ENCODE results near the gene RPL28.

The RPL28 gene

DNA sequence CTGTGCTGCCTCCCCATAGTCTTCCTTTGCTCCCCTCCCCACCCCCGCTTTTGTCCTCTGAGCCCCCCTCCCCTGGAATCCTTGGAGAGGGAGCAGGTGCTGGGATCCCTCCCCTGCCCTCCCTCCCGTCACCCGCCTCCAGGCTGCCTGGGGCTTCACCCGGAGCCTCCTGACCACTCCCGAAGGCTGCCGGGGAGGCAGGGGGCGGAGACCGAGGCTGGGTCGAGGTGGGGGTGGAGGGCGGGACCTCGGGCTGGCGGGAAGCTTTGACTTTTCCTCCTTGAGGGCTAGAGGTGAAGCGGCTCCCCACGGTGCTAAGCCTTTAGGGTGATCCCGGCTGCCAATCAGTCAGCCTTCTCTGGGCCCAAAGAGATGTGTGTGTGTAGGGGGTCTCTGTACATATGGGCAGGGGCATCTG is 44.6 kb upstream of the RPL28 start:
- Histone ChIP-seq H2AK5ac (ENCODE audit: low read length) (no peak overlapping the region), H4K8ac (ENCODE audit: low read depth, low read length) (no peak overlapping the region), H3K36me3 (ENCODE audit: control insufficient read depth, insufficient read depth, low read length) (no peaks in the 10 kb centered on the region), H2BK5ac (ENCODE audit: low read length) (no peak overlapping the region), H2BK15ac (replicated peaks; ENCODE audit: low read depth) (no peak overlapping the region), H3K79me2 (ENCODE audit: control insufficient read depth, insufficient read depth, low read length) (no peaks in the 10 kb centered on the region), H3K79me1 (ENCODE audit: low read length) (peaks cover 2% of the 10 kb centered on the region), H3K4me2 (ENCODE audit: low read length) (peak overlapping the region; percentile 91), H3K27me3 (ENCODE audit: insufficient read depth, low read length, poor library complexity) (no peaks in the 10 kb centered on the region), H3K4me3 (ENCODE audit: low read length) (no peak overlapping the region), H3K27ac (ENCODE audit: low read depth, low read length) (no peak overlapping the region), H2BK120ac (ENCODE audit: low read depth, low read length) (no peak overlapping the region), H3K4ac (ENCODE audit: low read depth, low read length) (no peak overlapping the region), H3K9ac (ENCODE audit: low read length) (peak overlapping the region; percentile 98), H4K5ac (ENCODE audit: low read length) (no peak overlapping the region), H3K56ac (ENCODE audit: low read length) (peak overlapping the region; percentile 56), H3K4me1 (ENCODE audit: control insufficient read depth, low read depth, low read length) (no peaks in the 10 kb centered on the region), H3K23ac (ENCODE audit: low read length) (no peak overlapping the region), H3K18ac (ENCODE audit: low read length) (peak overlapping the region; percentile 31)
- peak; percentile 91 for DNase-seq
- WGBS (ENCODE audit: extremely low coverage, insufficient coverage, low lambda C conversion rate) = no CpG with 5 or more reads among the region's 15 CpGs

- H3K27me3 ChIP-seq (ENCODE audit: insufficient read depth, low read length, poor library complexity) = no peaks in the 10 kb centered on the region
- peak overlapping the region; percentile 56 for H3K56ac ChIP-seq (ENCODE audit: low read length)
- H3K18ac ChIP-seq (ENCODE audit: low read length) = no peak overlapping the region
- no peaks in the 10 kb centered on the region for H3K36me3 ChIP-seq (ENCODE audit: control insufficient read depth, insufficient read depth, low read length)
- no peak overlapping the region for H2BK15ac ChIP-seq (replicated peaks; ENCODE audit: low read depth)
- H3K79me1 ChIP-seq (ENCODE audit: low read length) = peaks cover 2% of the 10 kb centered on the region
- no peak overlapping the region for H2AK5ac ChIP-seq (ENCODE audit: low read length)
- no peaks in the 10 kb centered on the region for H3K79me2 ChIP-seq (ENCODE audit: control insufficient read depth, insufficient read depth, low read length)
- no peak overlapping the region for H4K8ac ChIP-seq (ENCODE audit: low read depth, low read length)
- no peak overlapping the region for H3K4me2 ChIP-seq (ENCODE audit: low read length)
- H3K9ac ChIP-seq (ENCODE audit: low read length) = peak overlapping the region; percentile 2
- H2BK120ac ChIP-seq (ENCODE audit: low read depth, low read length) = no peak overlapping the region
- no peak overlapping the region for H3K23ac ChIP-seq (ENCODE audit: low read length)
- H2BK5ac ChIP-seq (ENCODE audit: low read length) = no peak overlapping the region
- no peak overlapping the region for H3K27ac ChIP-seq (ENCODE audit: low read depth, low read length)
- no peak overlapping the region for H3K4me3 ChIP-seq (ENCODE audit: low read length)
- WGBS (ENCODE audit: extremely low coverage, insufficient coverage, low lambda C conversion rate) = no CpG with 5 or more reads among the region's 50 CpGs
- H4K5ac ChIP-seq (ENCODE audit: low read length) = no peak overlapping the region
- H3K4me1 ChIP-seq (ENCODE audit: control insufficient read depth, low read depth, low read length) = no peaks in the 10 kb centered on the region
- DNase-seq = no peak
- H3K4ac ChIP-seq (ENCODE audit: low read depth, low read length) = no peak overlapping the region
Measured at GRCh38 chr19:55341595-55342531, 43.9 kb upstream of the RPL28 start.

- no peak overlapping the region for H3K4me3 ChIP-seq (ENCODE audit: low read length)
- WGBS (ENCODE audit: extremely low coverage, insufficient coverage, low lambda C conversion rate) = no CpG with 5 or more reads among the region's 9 CpGs
Measured at GRCh38 chr19:55344444-55344843, 41.3 kb upstream of the RPL28 start.

DNA sequence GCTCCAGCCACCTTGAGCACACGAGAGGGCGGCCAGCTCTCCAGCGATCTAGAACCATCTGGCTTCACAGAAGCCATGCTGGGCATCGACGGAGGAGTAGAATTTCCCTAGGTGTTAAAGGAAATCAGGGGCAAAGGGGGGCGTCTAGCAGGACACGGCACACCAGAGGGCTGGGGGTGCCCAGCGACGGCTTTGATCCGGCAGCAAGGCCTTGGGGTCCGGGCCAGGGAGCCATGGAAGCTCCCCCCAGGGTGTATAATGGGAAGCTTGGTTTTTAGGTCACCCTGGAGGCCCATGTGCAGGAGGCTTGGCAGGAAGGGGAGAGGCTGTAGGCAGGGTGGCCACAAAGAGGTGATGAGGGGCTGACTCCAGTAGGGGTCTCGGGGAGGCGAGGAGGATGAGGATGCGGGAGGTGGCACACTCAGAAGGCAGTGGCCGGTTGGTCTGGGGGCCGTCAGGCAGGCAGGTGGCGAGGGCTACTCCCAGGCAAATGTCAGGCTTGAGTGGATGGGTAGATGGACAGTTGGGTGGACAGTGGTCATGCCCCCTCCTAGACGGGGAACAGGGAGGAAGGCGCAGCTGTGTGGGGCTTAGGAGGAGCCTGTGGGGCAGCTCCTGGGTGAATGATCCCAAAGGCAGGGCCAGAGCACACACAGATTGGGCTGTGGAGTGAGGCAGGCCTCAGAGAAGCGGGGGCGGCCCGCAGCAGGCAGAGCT is 40.5 kb upstream of the RPL28 start:
- H2BK120ac ChIP-seq (ENCODE audit: low read depth, low read length) = no peak overlapping the region
- H3K4me3 ChIP-seq (ENCODE audit: low read length) = no peak overlapping the region
- no peak for DNase-seq

More at GRCh38 chr19:55344444-55344843, 41.3 kb upstream of the RPL28 start:
- Histone ChIP-seq H4K5ac (ENCODE audit: low read length) (no peak overlapping the region), H3K23ac (ENCODE audit: low read length) (no peak overlapping the region), H2BK15ac (replicated peaks; ENCODE audit: low read depth) (no peak overlapping the region), H4K8ac (ENCODE audit: low read depth, low read length) (no peak overlapping the region), H3K36me3 (ENCODE audit: control insufficient read depth, insufficient read depth, low read length) (no peaks in the 10 kb centered on the region), H3K18ac (ENCODE audit: low read length) (no peak overlapping the region), H3K56ac (ENCODE audit: low read length) (no peak overlapping the region), H3K9ac (ENCODE audit: low read length) (no peak overlapping the region), H2BK120ac (ENCODE audit: low read depth, low read length) (no peak overlapping the region), H2AK5ac (ENCODE audit: low read length) (no peak overlapping the region), H3K79me1 (ENCODE audit: low read length) (peaks cover 2% of the 10 kb centered on the region), H3K27me3 (ENCODE audit: insufficient read depth, low read length, poor library complexity) (no peaks in the 10 kb centered on the region), H3K27ac (ENCODE audit: low read depth, low read length) (no peak overlapping the region), H3K79me2 (ENCODE audit: control insufficient read depth, insufficient read depth, low read length) (no peaks in the 10 kb centered on the region), H3K4me2 (ENCODE audit: low read length) (no peak overlapping the region), H2BK5ac (ENCODE audit: low read length) (no peak overlapping the region), H3K4me1 (ENCODE audit: control insufficient read depth, low read depth, low read length) (peaks cover 9% of the 10 kb centered on the region), H3K4ac (ENCODE audit: low read depth, low read length) (no peak overlapping the region)
- no peak for DNase-seq

GRCh38 chr19:55345818-55346724 is 39.7 kb upstream of the RPL28 start:
- WGBS (ENCODE audit: extremely low coverage, insufficient coverage, low lambda C conversion rate) = no CpG with 5 or more reads among the region's 43 CpGs

More for the DNA sequence above, 40.5 kb upstream of the RPL28 start:
- Histone ChIP-seq H2AK5ac (ENCODE audit: low read length) (no peak overlapping the region), H3K56ac (ENCODE audit: low read length) (no peak overlapping the region), H3K9ac (ENCODE audit: low read length) (no peak overlapping the region), H3K4me2 (ENCODE audit: low read length) (no peak overlapping the region), H4K5ac (ENCODE audit: low read length) (no peak overlapping the region), H3K27me3 (ENCODE audit: insufficient read depth, low read length, poor library complexity) (no peaks in the 10 kb centered on the region), H3K18ac (ENCODE audit: low read length) (no peak overlapping the region), H3K36me3 (ENCODE audit: control insufficient read depth, insufficient read depth, low read length) (no peaks in the 10 kb centered on the region), H2BK15ac (replicated peaks; ENCODE audit: low read depth) (no peak overlapping the region), H3K27ac (ENCODE audit: low read depth, low read length) (no peak overlapping the region), H4K8ac (ENCODE audit: low read depth, low read length) (no peak overlapping the region), H3K23ac (ENCODE audit: low read length) (no peak overlapping the region), H3K4me1 (ENCODE audit: control insufficient read depth, low read depth, low read length) (peaks cover 9% of the 10 kb centered on the region), H3K4ac (ENCODE audit: low read depth, low read length) (no peak overlapping the region), H2BK5ac (ENCODE audit: low read length) (no peak overlapping the region), H3K79me2 (ENCODE audit: control insufficient read depth, insufficient read depth, low read length) (no peaks in the 10 kb centered on the region), H3K79me1 (ENCODE audit: low read length) (peaks cover under 1% of the 10 kb centered on the region)
- WGBS (ENCODE audit: extremely low coverage, insufficient coverage, low lambda C conversion rate) = no CpG with 5 or more reads among the region's 22 CpGs

More at GRCh38 chr19:55345818-55346724, 39.7 kb upstream of the RPL28 start:
- Histone ChIP-seq H2BK5ac (ENCODE audit: low read length) (no peak overlapping the region), H4K8ac (ENCODE audit: low read depth, low read length) (no peak overlapping the region), H3K27ac (ENCODE audit: low read depth, low read length) (no peak overlapping the region), H3K4ac (ENCODE audit: low read depth, low read length) (no peak overlapping the region), H3K36me3 (ENCODE audit: control insufficient read depth, insufficient read depth, low read length) (no peaks in the 10 kb centered on the region), H2BK15ac (replicated peaks; ENCODE audit: low read depth) (no peak overlapping the region), H2BK120ac (ENCODE audit: low read depth, low read length) (no peak overlapping the region), H3K9ac (ENCODE audit: low read length) (no peak overlapping the region), H3K4me3 (ENCODE audit: low read length) (no peak overlapping the region), H3K4me2 (ENCODE audit: low read length) (no peak overlapping the region), H3K23ac (ENCODE audit: low read length) (no peak overlapping the region), H3K4me1 (ENCODE audit: control insufficient read depth, low read depth, low read length) (peaks cover 9% of the 10 kb centered on the region), H3K79me1 (ENCODE audit: low read length) (no peaks in the 10 kb centered on the region), H3K27me3 (ENCODE audit: insufficient read depth, low read length, poor library complexity) (no peaks in the 10 kb centered on the region), H4K5ac (ENCODE audit: low read length) (no peak overlapping the region), H3K56ac (ENCODE audit: low read length) (no peak overlapping the region), H2AK5ac (ENCODE audit: low read length) (no peak overlapping the region), H3K18ac (ENCODE audit: low read length) (no peak overlapping the region), H3K79me2 (ENCODE audit: control insufficient read depth, insufficient read depth, low read length) (no peaks in the 10 kb centered on the region)
- DNase-seq = no peak
